GM19455 (cell line): Measurements from ENCODE around the gene ACKR1.

ENCODE experiments used
- ATAC-seq: cut with Tn5 transposase; IDR thresholded peaks from one replicate; pipeline ENCODE4 v1.9.1; 2021; ENCODE audit not compliant: unreplicated experiment

Gene ACKR1

GRCh38 chr1:159204161-159205141 is at the start of gene ACKR1:
Gene ACKR1 (plus strand): TSS chr1:159204875. CDS start chr1:159204960, 85 bp downstream.
- no peak for ATAC-seq

- peak; percentile 97 for ATAC-seq
Measured at GRCh38 chr1:159161001-159161718, 43.5 kb upstream of the ACKR1 start.

GRCh38 chr1:159161719-159162026 is 43.0 kb upstream of the ACKR1 start:
- no peak for ATAC-seq

GRCh38 chr1:159162516-159163265 is 42.0 kb upstream of the ACKR1 start:
- ATAC-seq: no peak

GRCh38 chr1:159163614-159164228 is 41.0 kb upstream of the ACKR1 start:
- no peak for ATAC-seq

GRCh38 chr1:159168043-159168442 is 36.6 kb upstream of the ACKR1 start:
- ATAC-seq: no peak

- no peak for ATAC-seq
Measured at GRCh38 chr1:159170639-159171038, 34.0 kb upstream of the ACKR1 start.

- no peak for ATAC-seq
Measured at GRCh38 chr1:159171254-159171687, 33.4 kb upstream of the ACKR1 start, which contains the start of gene CADM3. Gene CADM3 (plus strand): TSS chr1:159171615. CDS start chr1:159171766, 151 bp downstream.

- no peak for ATAC-seq
Measured at GRCh38 chr1:159171688-159172501, 32.8 kb upstream of the ACKR1 start.

GRCh38 chr1:159172614-159173291 is 31.9 kb upstream of the ACKR1 start:
- ATAC-seq: no peak

- no peak for ATAC-seq
Measured at GRCh38 chr1:159173320-159173719, 31.4 kb upstream of the ACKR1 start.

- no peak for ATAC-seq
Measured at GRCh38 chr1:159175571-159175970, 29.1 kb upstream of the ACKR1 start.

- ATAC-seq: no peak
Measured at GRCh38 chr1:159177272-159177907, 27.3 kb upstream of the ACKR1 start.

- ATAC-seq: no peak
Measured at GRCh38 chr1:159179906-159180305, 24.8 kb upstream of the ACKR1 start.

- no peak for ATAC-seq
Measured at GRCh38 chr1:159180516-159180915, 24.2 kb upstream of the ACKR1 start.

GRCh38 chr1:159181328-159182024 is 23.2 kb upstream of the ACKR1 start:
- ATAC-seq: no peak

GRCh38 chr1:159184201-159184600 is 20.5 kb upstream of the ACKR1 start:
- ATAC-seq: no peak

GRCh38 chr1:159185121-159185520 is 19.6 kb upstream of the ACKR1 start:
- ATAC-seq: no peak
